ENCODE results near the gene SFT2D3. TPM values are rescaled to one million over a fixed set of nuclear protein-coding genes. Genes with fewer than 3 reads are reported as not detected.
A peak's percentile ranks its signal among the peaks of the same experiment; 100 is the strongest.

The SFT2D3 gene
- total RNA-seq, 1 donor from 2014 or later: 7.4 TPM

GRCh38 chr2:127721978-127722355 is 20.7 kb downstream of the SFT2D3 start:
- H3K4me1 ChIP-seq: no peaks in the 10 kb centered on the region
- intact Hi-C loops (cut with DNase I): no loop called here
- no peak overlapping the region for H3K4me3 ChIP-seq
- DNase-seq (no peak), ATAC-seq (no peak)
- no peaks in the 10 kb centered on the region for H3K27me3 ChIP-seq (ENCODE audit: low read depth)
- H3K36me3 ChIP-seq: peaks cover 72% of the 10 kb centered on the region
- H3K27ac ChIP-seq: no peak overlapping the region
- H3K9me3 ChIP-seq: no peaks in the 10 kb centered on the region
- TF ChIP-seq, protein P1, sequence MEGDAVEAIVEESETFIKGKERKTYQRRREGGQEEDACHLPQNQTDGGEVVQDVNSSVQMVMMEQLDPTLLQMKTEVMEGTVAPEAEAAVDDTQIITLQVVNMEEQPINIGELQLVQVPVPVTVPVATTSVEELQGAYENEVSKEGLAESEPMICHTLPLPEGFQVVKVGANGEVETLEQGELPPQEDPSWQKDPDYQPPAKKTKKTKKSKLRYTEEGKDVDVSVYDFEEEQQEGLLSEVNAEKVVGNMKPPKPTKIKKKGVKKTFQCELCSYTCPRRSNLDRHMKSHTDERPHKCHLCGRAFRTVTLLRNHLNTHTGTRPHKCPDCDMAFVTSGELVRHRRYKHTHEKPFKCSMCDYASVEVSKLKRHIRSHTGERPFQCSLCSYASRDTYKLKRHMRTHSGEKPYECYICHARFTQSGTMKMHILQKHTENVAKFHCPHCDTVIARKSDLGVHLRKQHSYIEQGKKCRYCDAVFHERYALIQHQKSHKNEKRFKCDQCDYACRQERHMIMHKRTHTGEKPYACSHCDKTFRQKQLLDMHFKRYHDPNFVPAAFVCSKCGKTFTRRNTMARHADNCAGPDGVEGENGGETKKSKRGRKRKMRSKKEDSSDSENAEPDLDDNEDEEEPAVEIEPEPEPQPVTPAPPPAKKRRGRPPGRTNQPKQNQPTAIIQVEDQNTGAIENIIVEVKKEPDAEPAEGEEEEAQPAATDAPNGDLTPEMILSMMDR (IDR thresholded peaks at IDR 0.05): no peak

GRCh38 chr2:127722807-127723206 is 21.5 kb downstream of the SFT2D3 start:
- TF ChIP-seq, protein P1 (IDR thresholded peaks at IDR 0.05): no peak
- intact Hi-C loops (cut with DNase I): no loop called here
- H3K36me3 ChIP-seq: peaks cover 65% of the 10 kb centered on the region
- DNase-seq (no peak), ATAC-seq (no peak)
- H3K4me3 ChIP-seq: no peak overlapping the region
- H3K27ac ChIP-seq: no peak overlapping the region
- H3K27me3 ChIP-seq (ENCODE audit: low read depth): no peaks in the 10 kb centered on the region
- H3K4me1 ChIP-seq: no peaks in the 10 kb centered on the region
- no peaks in the 10 kb centered on the region for H3K9me3 ChIP-seq

DNA sequence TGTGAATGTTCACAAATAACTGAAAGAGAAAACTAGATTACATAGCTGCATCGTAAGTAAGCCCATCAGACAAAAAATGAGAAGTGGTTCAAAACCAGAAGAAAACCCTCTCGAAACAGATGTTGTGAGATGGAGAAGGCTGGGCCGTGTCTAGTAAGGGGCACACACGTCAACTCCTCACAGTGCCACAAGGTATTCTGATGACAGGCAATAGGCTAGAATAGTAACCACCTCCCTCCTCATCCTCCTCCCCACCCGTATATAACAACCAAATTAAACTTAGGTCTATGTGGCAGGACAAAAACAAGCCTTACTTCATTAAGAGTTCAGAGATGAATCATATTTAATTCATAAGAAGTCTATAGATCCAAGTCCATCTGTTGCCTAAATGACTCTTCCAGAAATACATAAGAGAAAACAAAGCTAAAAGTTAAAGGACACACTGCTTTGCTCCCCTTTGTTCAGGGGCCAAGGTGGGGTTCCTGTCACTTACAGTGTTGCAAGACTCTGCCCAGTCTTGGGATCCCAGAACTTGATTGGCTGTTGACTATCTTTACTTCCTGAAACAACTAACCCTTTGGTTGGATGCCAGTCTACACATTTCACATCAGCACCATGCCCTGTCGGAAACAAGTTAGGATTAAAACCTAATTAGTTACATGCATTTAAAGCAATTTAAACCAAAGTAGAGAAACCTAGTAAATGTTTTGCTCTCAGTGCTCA is 25.0 kb downstream of the SFT2D3 start:
- Histone ChIP-seq H3K4me1 (no peaks in the 10 kb centered on the region), H3K4me3 (no peak overlapping the region), H3K27ac (no peak overlapping the region), H3K27me3 (ENCODE audit: low read depth) (no peaks in the 10 kb centered on the region), H3K9me3 (no peaks in the 10 kb centered on the region), H3K36me3 (peaks cover 30% of the 10 kb centered on the region)
- no peak for ATAC-seq
- DNase-seq: no peak
- TF ChIP-seq, protein P1 (IDR thresholded peaks at IDR 0.05): no peak
- intact Hi-C loops (cut with DNase I): no loop called here

- H3K9me3 ChIP-seq: no peaks in the 10 kb centered on the region
- intact Hi-C loops (cut with DNase I): no loop called here
- no peak for DNase-seq
- H3K36me3 ChIP-seq: no peaks in the 10 kb centered on the region
- H3K4me1 ChIP-seq: peaks cover 19% of the 10 kb centered on the region
- H3K27ac ChIP-seq: peak overlapping the region; percentile 10
- no peak for ATAC-seq
- no peaks in the 10 kb centered on the region for H3K27me3 ChIP-seq (ENCODE audit: low read depth)
- TF ChIP-seq, protein P1 (IDR thresholded peaks at IDR 0.05): no peak
- H3K4me3 ChIP-seq: peak overlapping the region; percentile 15
Measured at GRCh38 chr2:127733113-127733815, 32.0 kb downstream of the SFT2D3 start.

GRCh38 chr2:127733816-127734537 is 32.7 kb downstream of the SFT2D3 start:
- Histone ChIP-seq H3K9me3 (no peaks in the 10 kb centered on the region), H3K27ac (peak overlapping the region; percentile 10), H3K4me3 (peak overlapping the region; percentile 15), H3K4me1 (peaks cover 19% of the 10 kb centered on the region), H3K36me3 (no peaks in the 10 kb centered on the region), H3K27me3 (ENCODE audit: low read depth) (no peaks in the 10 kb centered on the region)
- ATAC-seq (peak; percentile 40 to 45), DNase-seq (no peak)
- TF ChIP-seq, protein P1 (IDR thresholded peaks at IDR 0.05): no peak
- intact Hi-C loops (cut with DNase I): no loop called here
